ENCODE results near the gene CAMK2N1. TPM values are rescaled to one million over a fixed set of nuclear protein-coding genes. Genes with fewer than 3 reads are reported as not detected.
A peak's percentile ranks its signal among the peaks of the same experiment; 100 is the strongest.

Gene CAMK2N1
- total RNA-seq, 1 experiment from 2014 or later, result 1.5 TPM

DNA sequence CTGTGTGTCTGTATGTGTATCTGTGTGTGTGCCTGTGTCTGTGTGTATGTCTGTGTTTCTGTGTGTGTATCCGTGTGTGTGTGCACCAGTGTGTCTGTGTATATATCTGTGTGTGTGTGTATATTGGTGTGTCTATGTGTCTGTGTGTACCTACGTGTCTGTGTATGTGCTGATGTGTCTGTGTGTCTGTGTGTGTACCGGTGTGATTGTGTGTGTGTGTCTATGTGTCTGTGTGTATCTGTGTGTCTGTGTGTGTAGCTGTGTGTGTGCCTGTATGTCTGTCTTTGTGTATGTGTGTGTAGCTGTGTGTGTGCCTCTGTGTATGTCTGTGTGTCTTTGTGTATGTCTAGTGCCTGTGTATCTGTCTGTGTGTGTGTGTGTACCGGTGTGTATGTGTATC, 32.0 kb downstream of the CAMK2N1 start:
- H3K27me3 ChIP-seq (ENCODE audit: control insufficient read depth, insufficient read depth, low read length), result no peaks in the 10 kb centered on the region; the same call in 1 of the 2 replicates
- H3K36me3 ChIP-seq (replicated peaks; ENCODE audit: control insufficient read depth, insufficient read depth, low read length), result no peaks in the 10 kb centered on the region
- DNase-seq, result no peak
- no peak overlapping the region for H3K4me3 ChIP-seq (ENCODE audit: insufficient read depth, low read depth, low read length)

DNA sequence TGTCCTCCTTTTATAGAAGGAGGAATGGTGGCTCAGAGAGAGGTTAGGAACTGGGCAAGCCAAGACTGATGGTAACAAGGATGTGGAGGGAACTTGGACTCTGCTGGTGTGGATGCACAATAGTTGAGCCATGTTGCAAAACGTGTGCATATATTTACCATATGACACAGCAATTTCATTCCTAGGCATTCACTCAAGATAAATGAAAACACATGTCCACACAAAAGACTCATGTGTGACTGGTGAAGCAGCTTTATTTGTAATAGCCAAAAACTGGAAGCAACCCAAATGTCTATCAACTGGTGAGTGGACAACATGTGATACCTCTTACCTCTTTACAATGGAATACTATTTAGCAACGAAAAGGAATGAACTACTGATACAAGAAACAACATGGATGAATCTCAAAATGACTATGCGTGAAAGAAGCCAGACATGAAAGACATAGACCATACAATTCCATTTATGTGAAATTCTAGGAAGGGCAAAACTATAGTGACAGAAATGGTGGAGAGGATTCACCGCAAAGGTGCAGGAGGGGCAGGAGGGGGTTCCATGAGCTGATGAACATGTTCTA, 36.2 kb downstream of the CAMK2N1 start:
- Histone ChIP-seq H3K27me3 (ENCODE audit: control insufficient read depth, insufficient read depth, low read length) (peaks cover 2% of the 10 kb centered on the region; the same call in 1 of the 2 replicates), H3K4me3 (ENCODE audit: insufficient read depth, low read depth, low read length) (no peak overlapping the region), H3K36me3 (replicated peaks; ENCODE audit: control insufficient read depth, insufficient read depth, low read length) (no peaks in the 10 kb centered on the region)
- no peak for DNase-seq

DNA sequence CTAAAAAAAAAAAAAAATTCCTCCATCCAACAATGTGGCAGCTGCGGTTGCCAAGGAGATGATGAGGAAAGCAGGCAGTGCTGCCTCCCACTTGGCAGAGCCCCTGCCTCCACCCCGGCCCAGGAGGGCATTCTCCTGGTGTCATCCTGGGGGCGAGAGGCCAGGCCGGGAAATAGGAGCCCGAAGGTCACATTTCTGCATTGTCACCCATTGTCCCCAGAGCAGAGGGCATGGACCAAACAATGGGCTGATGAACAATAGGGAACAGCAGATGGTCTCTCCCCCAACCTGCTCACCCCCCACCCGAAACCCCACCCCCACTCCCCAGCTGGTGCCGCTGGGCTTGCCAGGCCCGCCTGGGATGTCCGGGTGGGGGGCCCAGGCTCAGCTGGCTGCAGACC, 37.3 kb downstream of the CAMK2N1 start:
- no peak overlapping the region for H3K4me3 ChIP-seq (ENCODE audit: insufficient read depth, low read depth, low read length)
- no peaks in the 10 kb centered on the region for H3K36me3 ChIP-seq (replicated peaks; ENCODE audit: control insufficient read depth, insufficient read depth, low read length)
- H3K27me3 ChIP-seq (ENCODE audit: control insufficient read depth, insufficient read depth, low read length), result peaks cover 2% of the 10 kb centered on the region; the same call in 1 of the 2 replicates
- peak; percentile 77 for DNase-seq

DNA sequence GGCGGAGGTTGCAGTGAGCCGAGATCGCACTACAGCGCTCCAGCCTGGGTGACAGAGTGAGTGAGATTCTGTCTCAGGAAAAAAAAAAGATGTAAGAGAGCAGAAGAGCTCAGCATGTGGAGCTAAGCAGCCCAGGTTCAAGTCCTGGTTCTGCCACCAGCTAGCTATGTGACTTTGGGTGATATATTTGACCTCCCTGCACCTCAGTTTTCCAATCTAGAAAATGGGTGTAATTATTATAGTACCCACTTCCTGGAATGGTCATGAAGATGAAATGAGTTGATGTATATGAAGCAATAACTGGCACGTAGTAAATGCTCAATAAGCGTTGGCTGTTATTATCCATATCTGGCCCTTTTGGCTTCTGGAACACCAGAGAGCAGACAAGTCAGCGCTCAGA, 38.2 kb downstream of the CAMK2N1 start:
- peaks cover 2% of the 10 kb centered on the region; the same call in 1 of the 2 replicates for H3K27me3 ChIP-seq (ENCODE audit: control insufficient read depth, insufficient read depth, low read length)
- no peak for DNase-seq
- H3K36me3 ChIP-seq (replicated peaks; ENCODE audit: control insufficient read depth, insufficient read depth, low read length), result no peaks in the 10 kb centered on the region
- no peak overlapping the region for H3K4me3 ChIP-seq (ENCODE audit: insufficient read depth, low read depth, low read length)

DNA sequence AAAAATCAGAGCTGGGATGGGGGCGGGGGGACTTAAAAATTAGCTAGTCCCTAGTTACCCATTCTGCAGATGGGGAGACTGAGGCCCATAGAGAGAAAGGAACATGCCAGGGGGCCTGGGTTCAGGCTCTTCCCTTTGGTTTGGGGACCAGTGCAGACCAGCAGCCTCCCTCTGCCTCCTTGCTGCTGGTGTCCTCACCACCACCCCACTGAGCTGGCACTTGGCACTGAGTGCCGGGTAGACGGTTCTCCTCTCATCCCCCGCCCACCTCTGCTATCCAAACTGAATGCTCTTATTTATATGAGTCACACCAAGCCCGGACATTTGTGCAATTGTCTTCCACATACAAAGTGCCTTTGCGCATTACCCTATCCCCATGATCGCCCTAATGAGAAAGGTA, 39.2 kb downstream of the CAMK2N1 start:
- Histone ChIP-seq H3K27me3 (ENCODE audit: control insufficient read depth, insufficient read depth, low read length) (peaks cover 2% of the 10 kb centered on the region; the same call in 1 of the 2 replicates), H3K4me3 (ENCODE audit: insufficient read depth, low read depth, low read length) (no peak overlapping the region), H3K36me3 (replicated peaks; ENCODE audit: control insufficient read depth, insufficient read depth, low read length) (no peaks in the 10 kb centered on the region)
- no peak for DNase-seq

DNA sequence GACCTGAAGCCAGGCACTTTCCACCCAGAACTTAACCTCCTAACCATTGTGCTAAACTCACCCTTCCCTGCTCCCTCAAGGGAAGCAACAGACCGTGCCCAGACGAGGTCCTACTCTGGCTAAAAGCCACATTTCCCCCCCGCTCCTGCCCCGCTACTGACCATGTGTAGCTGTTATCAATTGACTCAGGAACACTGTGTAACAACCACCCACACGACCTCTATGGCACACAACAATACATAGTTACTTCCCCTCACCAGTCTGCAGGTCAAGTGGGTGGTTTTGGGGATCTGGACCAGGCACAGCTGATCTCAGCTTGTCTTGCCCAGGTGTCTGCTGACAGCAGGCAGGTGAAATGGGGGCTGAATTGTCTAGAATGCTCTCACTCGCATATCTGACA, 40.1 kb downstream of the CAMK2N1 start:
- Histone ChIP-seq H3K36me3 (replicated peaks; ENCODE audit: control insufficient read depth, insufficient read depth, low read length) (no peaks in the 10 kb centered on the region), H3K4me3 (ENCODE audit: insufficient read depth, low read depth, low read length) (no peak overlapping the region), H3K27me3 (ENCODE audit: control insufficient read depth, insufficient read depth, low read length) (peaks cover 3% of the 10 kb centered on the region; the same call in 1 of the 2 replicates)
- DNase-seq, result no peak

DNA sequence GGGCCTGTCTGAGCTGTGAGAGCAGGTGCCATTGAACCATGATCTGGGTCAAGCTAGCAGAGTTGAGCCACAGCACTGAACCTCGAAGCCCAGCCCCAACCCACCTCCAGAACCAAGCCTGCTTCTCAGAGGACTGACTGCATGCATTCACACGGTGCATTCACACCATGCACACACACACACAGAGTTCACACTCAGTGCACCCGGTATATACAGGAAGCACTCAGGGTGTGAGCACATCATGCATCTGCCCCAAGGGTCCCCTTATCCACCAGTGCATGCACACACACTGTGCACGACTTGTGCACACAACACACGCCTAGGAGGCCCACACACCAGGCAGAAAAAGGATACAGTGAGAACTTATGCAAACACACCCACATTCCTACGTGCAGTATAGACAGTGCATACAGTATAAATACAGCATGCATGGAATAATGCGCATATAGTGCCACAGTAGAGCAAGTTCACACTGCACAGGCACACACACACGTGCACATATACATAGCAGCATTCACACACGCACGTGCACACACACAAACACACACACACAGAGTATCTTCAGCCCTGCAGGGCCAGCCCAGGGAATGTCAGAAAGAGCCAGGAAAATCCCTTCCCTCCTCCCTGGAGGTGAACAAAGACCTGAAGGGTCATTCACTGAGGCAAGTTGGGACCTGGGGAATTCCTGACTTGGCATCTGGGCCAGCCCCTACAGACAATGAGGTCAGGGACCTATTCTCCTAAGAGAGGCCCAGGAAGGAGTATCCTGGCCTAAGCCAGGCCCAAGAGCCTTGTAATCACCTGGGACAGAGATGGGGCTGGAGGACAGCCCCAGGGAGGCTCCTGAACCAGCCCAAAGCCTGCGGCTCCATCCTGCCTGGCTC, 42.1 kb downstream of the CAMK2N1 start:
- DNase-seq, result peak; percentile 64
- Histone ChIP-seq H3K27me3 (ENCODE audit: control insufficient read depth, insufficient read depth, low read length) (peaks cover 4% of the 10 kb centered on the region; the same call in 1 of the 2 replicates), H3K36me3 (replicated peaks; ENCODE audit: control insufficient read depth, insufficient read depth, low read length) (no peaks in the 10 kb centered on the region), H3K4me3 (ENCODE audit: insufficient read depth, low read depth, low read length) (no peak overlapping the region)

DNA sequence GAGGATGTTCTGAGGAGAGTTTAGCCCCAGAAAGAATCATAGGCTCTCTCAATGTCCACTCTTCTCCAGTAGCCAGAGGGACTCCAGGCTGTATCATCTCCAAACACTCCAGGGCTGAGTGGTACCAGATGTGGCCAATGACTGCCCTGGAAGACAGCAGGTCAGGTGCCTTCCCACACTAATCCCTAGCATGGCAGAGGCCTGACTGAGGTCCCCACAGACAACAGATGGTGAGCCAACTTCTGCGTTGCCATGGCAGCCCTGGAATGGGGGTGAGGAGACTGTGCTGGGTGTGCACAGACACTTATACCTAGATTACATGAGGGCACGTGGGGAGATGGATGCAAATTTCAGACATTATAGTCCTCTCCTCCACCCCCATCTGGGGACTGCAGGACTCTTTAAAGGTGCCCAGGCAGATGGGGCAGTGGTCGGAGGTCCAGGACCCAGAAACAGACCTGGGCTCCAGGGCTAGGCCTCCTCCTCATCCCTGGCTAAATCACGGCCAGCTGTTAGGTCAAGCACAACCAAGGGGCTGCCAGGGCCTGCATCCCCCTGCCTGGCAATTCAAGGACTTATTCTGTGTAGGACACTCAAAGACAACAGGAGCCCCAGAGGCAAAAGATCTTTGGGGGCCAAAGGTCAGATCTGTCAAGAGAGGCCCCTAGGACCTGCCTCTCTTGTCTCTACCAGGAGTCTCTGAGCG, 42.9 kb downstream of the CAMK2N1 start:
- Histone ChIP-seq H3K27me3 (ENCODE audit: control insufficient read depth, insufficient read depth, low read length) (peaks cover 4% of the 10 kb centered on the region; the same call in 1 of the 2 replicates), H3K36me3 (replicated peaks; ENCODE audit: control insufficient read depth, insufficient read depth, low read length) (no peaks in the 10 kb centered on the region), H3K4me3 (ENCODE audit: insufficient read depth, low read depth, low read length) (no peak overlapping the region)
- no peak for DNase-seq

DNA sequence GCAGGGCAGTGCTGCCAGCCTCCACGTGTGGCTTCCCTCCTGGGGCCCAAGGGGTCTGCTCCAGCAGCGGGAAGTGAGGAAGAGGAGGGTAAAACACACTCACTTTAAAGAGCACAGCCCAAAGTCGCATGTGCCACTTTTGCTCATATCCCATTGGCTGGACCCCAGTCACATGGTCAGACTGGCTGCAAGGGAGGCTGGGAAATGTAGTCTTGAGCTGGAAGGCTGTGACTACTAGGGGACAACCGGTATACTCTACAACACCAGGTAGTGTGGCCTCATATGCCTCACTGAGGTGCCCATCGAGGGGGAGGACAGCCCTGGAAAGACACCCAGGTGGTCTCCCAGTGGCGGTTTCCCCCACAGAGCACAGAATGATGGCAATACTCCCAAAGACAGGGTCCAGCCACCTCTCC, 45.2 kb downstream of the CAMK2N1 start:
- DNase-seq, result peak; percentile 90
- Histone ChIP-seq H3K36me3 (replicated peaks; ENCODE audit: control insufficient read depth, insufficient read depth, low read length) (no peaks in the 10 kb centered on the region), H3K27me3 (ENCODE audit: control insufficient read depth, insufficient read depth, low read length) (peaks cover 5% of the 10 kb centered on the region; the same call in 1 of the 2 replicates), H3K4me3 (ENCODE audit: insufficient read depth, low read depth, low read length) (no peak overlapping the region)

DNA sequence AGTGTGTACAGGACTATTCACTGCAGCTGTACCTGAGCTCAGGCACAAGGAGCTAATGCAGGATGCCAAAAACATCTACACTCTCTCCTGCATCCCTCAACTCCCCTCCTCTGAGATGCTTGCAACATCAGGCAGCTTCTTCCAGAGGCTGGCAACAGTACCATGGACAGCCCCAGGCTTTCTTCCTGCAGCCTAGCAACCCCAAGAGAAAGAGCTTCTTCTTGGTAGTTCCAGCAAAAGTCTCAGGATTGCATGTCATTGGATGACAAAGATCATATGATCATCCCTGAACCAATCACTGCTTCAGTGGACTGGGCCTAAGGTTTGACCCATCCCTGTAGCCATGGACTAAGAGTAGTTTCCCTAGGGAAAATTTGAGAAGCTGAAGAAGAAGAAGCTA, 46.7 kb downstream of the CAMK2N1 start:
- Histone ChIP-seq H3K4me3 (ENCODE audit: insufficient read depth, low read depth, low read length) (no peak overlapping the region), H3K36me3 (replicated peaks; ENCODE audit: control insufficient read depth, insufficient read depth, low read length) (no peaks in the 10 kb centered on the region), H3K27me3 (ENCODE audit: control insufficient read depth, insufficient read depth, low read length) (peaks cover 9% of the 10 kb centered on the region; the same call in 1 of the 2 replicates)
- peak; percentile 61 for DNase-seq

DNA sequence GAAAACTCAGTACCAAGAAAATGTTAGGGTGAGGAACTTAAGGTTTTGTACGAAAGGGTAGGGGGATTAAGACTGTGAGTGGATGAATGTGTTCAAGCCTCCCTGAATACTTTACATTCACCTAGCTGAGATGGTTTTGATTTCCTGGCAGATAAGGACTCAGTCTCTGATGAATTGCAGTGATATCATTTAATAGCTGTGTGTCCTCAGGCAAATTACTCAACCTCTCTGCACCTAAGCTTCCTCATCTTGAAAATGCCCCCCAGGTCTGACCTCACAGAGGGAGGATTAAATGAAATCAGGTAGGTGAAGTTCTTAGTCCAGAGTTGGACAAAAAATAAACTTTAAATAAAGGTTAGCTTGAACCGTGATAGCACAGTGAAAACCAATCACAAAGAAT, 48.4 kb downstream of the CAMK2N1 start:
- Histone ChIP-seq H3K4me3 (ENCODE audit: insufficient read depth, low read depth, low read length) (no peak overlapping the region), H3K36me3 (replicated peaks; ENCODE audit: control insufficient read depth, insufficient read depth, low read length) (no peaks in the 10 kb centered on the region), H3K27me3 (ENCODE audit: control insufficient read depth, insufficient read depth, low read length) (peaks cover 12% of the 10 kb centered on the region; the same call in 1 of the 2 replicates)
- DNase-seq, result no peak

DNA sequence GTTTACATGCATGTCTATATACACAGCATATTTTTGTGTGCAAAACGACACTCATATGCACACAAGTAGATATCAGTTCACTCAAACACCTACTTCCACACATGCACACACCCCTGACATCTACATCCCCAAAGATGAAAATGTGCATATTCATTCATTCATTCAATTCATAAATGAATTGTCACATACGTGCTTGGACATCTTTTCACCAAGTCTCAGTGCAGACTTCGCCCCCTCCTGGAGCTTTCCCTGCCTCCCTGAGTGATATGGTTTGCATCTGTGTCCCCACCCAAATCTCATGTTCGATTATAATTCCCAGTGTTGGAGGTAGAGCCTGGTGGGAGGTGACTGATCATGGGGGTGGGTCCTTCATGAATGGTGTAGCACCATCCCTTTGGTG, 53.1 kb downstream of the CAMK2N1 start:
- Histone ChIP-seq H3K36me3 (replicated peaks; ENCODE audit: control insufficient read depth, insufficient read depth, low read length) (no peaks in the 10 kb centered on the region), H3K27me3 (ENCODE audit: control insufficient read depth, insufficient read depth, low read length) (peaks cover 14% of the 10 kb centered on the region; the same call in 1 of the 2 replicates), H3K4me3 (ENCODE audit: insufficient read depth, low read depth, low read length) (no peak overlapping the region)
- DNase-seq, result no peak

Measured in H7 (cell line).